GM10248 (cell line): ENCODE results near the gene TMC6.

ENCODE experiments used
- CTCF ChIA-PET: fragments of 300-600 bp; sonication (Branson Sonifier 250); formaldehyde crosslinking; extraction: SDS; loops from one replicate; lab custom pipeline; 2021; ENCODE audit warnings: antibody characterized with exemption; lab: Yijun Ruan, JAX
- POLR2A ChIA-PET: fragments of 350-650 bp; sonication (Branson Sonifier 250); formaldehyde crosslinking; extraction: SDS; loops from one replicate; lab custom pipeline; 2020; ENCODE audit warnings: antibody characterized with exemption; lab: Yijun Ruan, JAX
- DNase-seq: peaks from one replicate; pipeline ENCODE4 v3.0.0; 2012; ENCODE audit errors: extremely low spot score
- TF ChIP-seq, protein P1 (sequence below): IDR thresholded peaks from 2 replicates; pipeline ENCODE4 v1.5.1; 2012; ENCODE audit warnings: mild to moderate bottlenecking, low read depth; ENCODE audit errors: extremely low read depth, missing control alignments, control extremely low read depth

TMC6 gene

DNA sequence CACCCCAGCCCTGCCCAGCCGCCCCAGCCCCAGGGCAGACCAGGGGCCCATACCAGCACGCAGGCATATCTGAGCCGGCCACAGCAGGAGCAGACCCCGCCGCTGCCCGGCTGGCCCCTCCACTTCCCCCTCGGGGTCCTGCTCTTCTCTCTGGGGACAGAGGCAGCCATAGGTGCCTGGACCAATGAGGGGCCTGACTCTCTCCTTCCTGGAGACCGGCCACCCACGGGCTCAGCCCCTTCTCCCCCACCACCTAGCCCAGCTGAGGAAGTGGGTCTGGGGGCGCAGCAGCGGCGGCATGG is 3.8 kb downstream of the TMC6 start:
- DNase-seq: no peak
- TF ChIP-seq, protein P1, sequence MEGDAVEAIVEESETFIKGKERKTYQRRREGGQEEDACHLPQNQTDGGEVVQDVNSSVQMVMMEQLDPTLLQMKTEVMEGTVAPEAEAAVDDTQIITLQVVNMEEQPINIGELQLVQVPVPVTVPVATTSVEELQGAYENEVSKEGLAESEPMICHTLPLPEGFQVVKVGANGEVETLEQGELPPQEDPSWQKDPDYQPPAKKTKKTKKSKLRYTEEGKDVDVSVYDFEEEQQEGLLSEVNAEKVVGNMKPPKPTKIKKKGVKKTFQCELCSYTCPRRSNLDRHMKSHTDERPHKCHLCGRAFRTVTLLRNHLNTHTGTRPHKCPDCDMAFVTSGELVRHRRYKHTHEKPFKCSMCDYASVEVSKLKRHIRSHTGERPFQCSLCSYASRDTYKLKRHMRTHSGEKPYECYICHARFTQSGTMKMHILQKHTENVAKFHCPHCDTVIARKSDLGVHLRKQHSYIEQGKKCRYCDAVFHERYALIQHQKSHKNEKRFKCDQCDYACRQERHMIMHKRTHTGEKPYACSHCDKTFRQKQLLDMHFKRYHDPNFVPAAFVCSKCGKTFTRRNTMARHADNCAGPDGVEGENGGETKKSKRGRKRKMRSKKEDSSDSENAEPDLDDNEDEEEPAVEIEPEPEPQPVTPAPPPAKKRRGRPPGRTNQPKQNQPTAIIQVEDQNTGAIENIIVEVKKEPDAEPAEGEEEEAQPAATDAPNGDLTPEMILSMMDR: no peak
- ChIA-PET POLR2A (interaction anchor here (1.0 to 1.1 kb wide), 2 partner anchors 50 to 62 kb away, joined by 3 read pairs; partner anchors contain the start of genes AFMID and TK1), CTCF (interaction anchor here (1.0 to 3.4 kb wide), 7 partner anchors 10 to 126 kb away, joined by 3 to 16 read pairs (median 5); no protein-coding TSS in a partner anchor)

DNA sequence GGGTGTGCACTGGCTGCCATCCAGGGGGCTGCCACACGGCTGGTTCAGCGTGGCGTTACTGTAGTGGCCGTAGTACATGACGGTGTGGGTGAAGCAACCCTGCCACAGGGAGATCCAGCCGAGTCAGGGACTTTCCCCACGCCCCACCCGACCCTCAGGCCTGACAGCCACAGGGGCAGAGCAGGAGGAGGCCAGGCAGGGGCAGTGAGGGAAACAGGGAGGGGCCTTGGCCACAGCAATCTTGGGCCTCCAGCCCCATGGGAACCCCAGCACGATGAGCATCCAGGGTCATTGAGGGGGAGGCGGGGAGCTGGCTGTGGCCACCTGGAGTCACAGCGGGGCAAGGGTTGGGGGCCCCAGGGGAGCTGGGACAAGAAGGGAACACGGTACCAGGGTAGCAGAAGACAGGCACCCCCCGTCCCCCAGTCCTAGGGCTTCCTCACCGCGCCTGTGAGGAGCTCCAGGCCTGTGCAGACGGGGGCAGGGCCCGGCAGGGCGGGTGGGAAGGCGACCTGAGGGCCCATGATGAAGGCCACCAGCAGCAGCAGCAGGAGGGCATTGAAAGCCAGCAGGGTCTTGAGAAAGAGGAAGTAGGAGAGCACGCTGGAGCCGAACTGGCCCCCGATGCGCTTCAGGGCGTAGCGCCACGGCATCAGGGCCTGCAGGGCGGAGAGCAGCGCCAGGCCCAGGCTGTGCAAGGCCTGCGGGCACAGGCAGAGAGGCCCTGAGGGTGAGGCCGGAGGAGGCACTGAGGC is 4.3 kb downstream of the TMC6 start:
- TF ChIP-seq, protein P1: no peak
- ChIA-PET CTCF (interaction anchor here (1.0 to 3.4 kb wide), 6 partner anchors 9 to 127 kb away, joined by 3 to 16 read pairs (median 8); no protein-coding TSS in a partner anchor), POLR2A (interaction anchor here (1.0 to 1.1 kb wide), 2 partner anchors 51 to 63 kb away, joined by 3 read pairs; partner anchors contain the start of genes AFMID and TK1)
- DNase-seq: peak; percentile 76

DNA sequence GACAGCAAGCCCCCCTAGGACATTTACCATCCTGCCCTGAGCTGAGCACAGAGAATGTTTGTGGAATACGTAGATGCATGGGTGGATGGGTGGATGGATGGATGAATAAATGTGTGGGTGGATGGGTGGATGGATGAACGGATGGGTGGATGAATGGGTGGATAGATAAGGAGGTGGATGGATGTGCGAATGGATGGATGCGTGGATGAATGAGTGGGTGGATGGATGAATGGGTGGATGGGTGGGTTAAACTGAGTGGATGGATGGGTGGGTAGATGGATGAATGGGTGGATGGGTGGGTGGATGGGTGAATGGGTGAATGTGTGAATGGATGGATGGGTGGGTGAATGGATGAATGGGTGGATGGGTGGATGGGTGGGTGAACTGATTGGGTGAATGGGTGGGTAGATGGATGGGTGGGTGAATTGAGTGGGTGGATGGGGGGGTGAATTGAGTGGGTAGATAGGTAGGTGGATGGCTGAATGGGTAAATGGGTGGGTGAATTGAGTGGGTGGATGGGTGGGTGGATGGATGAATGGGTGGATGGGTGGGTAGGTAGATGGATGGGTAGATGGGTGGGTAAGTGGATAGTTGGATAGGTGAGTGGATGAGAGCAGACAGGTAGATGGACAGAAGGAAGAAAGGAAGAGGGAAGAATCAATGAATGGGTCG is 5.2 kb downstream of the TMC6 start:
- POLR2A ChIA-PET: interaction anchor here (1.1 kb wide), 1 partner anchor 64 kb away, joined by 3 read pairs; the partner anchor contains the start of genes AFMID and TK1
- no peak for DNase-seq
- TF ChIP-seq, protein P1: no peak
- CTCF ChIA-PET: interaction anchor here (1.1 to 1.4 kb wide), 2 partner anchors 14 to 51 kb away, joined by 3 to 5 read pairs; no protein-coding TSS in a partner anchor

DNA sequence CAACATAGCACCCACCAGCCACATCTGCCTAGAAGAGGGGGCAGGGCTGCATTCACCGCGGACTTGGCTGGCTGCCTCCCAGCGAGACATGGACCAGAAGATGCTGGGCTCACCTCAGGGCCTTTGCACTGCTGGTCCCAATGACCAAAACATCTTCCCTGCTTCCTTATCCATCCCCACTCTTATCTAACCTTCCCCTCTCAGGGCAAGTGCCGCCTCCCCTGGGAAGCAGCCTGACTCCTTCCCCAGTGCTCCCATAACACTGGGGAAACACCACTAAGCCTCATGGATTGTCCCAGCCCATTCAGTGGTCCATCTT is 5.7 kb downstream of the TMC6 start:
- CTCF ChIA-PET: interaction anchor here (1.4 kb wide), 1 partner anchor 51 kb away, joined by 5 read pairs; no protein-coding TSS in a partner anchor
- TF ChIP-seq, protein P1: no peak
- POLR2A ChIA-PET: no interaction called here
- no peak for DNase-seq

DNA sequence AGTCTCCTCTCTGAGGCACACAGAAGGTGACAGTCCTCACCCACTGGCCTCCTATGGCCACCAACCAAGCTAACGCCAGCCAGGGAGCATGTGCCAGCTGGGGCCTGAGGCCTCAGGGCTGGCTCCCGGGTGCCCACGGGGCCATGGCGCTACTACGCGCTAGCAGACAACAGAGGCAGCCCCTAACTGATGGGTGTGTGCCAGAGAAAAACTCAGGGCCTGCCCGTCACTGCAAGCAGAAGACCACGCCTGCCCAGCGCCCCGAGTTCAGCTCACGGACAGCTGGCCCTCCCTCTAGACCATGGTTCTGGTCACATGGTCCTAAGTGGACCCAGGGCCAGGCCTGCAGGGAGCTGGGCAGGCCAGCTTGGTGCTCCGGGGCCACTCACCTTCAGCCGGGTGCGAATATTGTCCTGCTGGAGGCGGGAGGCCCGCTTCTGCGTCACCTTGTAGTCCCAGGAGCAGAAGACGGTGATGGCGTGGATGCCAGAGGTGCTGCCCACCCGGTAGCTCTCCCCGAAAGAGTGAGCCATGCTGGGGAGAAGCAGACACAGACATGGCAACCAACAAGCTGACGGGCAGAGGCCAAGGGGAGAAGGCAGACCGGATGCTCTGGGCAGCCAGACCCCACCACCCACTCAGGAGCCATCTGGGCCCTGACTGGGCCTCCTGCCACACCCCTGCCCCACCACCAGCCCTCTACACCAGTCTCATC is 6.2 kb downstream of the TMC6 start:
- POLR2A ChIA-PET: no interaction called here
- no peak for DNase-seq
- CTCF ChIA-PET: interaction anchor here (1.4 kb wide), 1 partner anchor 52 kb away, joined by 5 read pairs; no protein-coding TSS in a partner anchor
- TF ChIP-seq, protein P1: no peak

DNA sequence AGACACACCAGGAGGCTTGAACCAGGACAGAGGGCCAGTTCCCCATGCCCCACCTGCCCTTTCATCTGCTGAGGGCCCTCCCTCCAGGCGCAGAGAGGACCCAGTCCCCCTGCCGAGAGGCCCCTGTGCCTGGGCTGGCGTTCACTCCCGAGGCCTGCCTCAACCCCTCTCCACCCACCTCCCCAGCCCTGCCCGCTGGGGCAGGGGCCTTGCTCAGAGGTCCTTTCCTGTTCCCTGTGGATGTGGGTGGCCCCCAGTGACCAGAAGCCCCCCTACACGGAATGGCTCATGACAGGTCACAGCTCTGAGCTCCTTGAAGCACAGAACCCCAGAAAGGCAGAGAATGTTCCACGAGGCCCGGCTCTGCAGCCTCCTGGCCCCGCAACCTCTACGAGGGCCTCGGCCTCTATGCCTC is 6.7 kb downstream of the TMC6 start:
- ChIA-PET CTCF (no interaction called here), POLR2A (no interaction called here)
- TF ChIP-seq, protein P1: no peak
- no peak for DNase-seq
